Stimulated activated CD4-positive, alpha-beta T cell treated with anti-CD3 and anti-CD28 coated beads, Interleukin-12 subunit alpha, Interleukin-12 subunit beta, amount 100 ng/mL, for 24 hours (primary cell): ENCODE measurements around the gene ZNF736.
"Not testable (repeated sequence)": the region's sequence is repeated elsewhere in the genome, so short reads cannot be mapped to it uniquely, and the experiment has no call there.

Experiments used
- DNase-seq, 2 experiments: peaks; one replicate each; pipeline ENCODE4 v3.0.0-alpha.2; 2020; ENCODE audit warnings: low read depth in 2 of 2

ZNF736 gene

DNA sequence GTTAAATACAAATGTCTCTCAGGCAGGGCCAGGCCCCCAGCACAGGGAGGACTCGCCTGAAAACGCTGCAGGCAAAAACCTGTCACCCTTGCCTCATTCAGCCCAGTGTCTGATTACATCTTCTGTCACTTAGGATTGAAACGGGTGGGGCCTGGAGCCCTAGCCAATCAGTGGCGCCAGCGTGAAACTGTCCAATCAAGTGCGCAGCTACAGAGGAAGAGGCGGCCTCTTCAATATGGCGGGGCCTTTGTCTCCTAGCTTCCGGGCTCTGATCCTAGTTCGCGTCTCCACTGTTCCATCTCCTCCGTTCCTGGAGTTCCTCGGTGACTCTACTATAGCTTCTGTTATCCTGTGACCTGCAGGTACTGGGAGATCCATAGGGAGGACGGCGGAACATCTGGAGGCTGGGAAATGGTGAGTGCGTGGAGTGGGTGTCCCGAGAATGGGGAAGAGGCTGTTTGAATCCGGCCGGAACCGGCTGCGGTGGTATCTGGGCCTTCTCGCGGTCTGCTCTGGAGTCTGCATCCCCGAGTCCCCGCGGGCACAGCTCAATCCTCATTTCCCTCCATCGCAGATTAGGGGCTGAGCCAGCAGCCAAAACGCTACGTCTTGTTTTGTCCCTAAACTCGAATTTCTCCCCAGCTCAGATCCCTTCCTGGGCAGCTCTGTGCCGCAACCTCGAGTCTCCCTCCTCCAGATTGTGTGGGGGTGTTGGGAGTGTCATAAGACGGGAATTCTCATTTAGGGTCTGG is at the start of gene ZNF736:
Gene ZNF736 (plus strand): TSS at position 222 of the 752 bp plus-strand sequence. CDS start 190 bp downstream, at position 412.
- peak; percentile 76 to 77 for DNase-seq

DNA sequence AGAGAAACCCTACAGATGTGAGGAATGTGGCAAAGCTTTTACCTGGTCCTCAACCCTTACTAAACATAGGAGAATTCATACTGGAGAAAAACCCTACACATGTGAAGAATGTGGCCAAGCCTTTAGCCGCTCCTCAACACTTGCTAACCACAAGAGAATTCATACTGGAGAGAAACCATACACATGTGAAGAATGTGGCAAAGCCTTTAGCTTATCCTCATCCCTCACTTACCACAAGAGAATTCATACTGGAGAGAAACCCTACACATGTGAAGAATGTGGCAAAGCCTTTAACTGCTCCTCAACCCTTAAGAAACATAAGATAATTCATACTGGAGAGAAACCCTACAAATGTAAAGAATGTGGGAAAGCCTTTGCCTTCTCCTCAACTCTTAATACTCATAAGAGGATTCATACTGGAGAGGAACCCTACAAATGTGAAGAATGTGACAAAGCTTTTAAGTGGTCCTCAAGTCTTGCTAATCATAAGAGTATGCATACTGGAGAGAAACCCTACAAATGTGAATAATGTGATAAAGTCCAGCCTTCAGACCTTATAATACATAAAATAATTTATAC is 47.3 kb upstream of the ZNF736 start:
- DNase-seq, result no peak

DNA sequence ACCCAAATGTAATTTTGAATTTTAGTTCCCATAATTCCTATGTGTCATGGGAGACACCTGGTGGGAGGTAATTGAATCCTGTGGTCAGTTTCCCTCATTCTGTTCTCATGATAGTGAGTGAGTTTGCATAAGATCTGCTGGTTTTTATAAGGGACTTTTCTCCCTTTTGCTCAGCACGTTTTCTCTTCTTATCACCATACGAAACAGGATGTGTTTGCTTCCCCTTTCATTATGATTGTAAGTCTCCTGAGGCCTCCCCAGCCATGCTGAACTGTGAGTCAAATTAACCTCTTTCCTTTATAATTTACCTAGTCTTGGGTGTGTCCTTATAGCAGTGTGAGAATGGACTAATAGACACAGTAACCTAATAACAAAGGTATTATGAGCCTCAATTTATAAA is 36.1 kb upstream of the ZNF736 start:
- DNase-seq, result no peak

DNA sequence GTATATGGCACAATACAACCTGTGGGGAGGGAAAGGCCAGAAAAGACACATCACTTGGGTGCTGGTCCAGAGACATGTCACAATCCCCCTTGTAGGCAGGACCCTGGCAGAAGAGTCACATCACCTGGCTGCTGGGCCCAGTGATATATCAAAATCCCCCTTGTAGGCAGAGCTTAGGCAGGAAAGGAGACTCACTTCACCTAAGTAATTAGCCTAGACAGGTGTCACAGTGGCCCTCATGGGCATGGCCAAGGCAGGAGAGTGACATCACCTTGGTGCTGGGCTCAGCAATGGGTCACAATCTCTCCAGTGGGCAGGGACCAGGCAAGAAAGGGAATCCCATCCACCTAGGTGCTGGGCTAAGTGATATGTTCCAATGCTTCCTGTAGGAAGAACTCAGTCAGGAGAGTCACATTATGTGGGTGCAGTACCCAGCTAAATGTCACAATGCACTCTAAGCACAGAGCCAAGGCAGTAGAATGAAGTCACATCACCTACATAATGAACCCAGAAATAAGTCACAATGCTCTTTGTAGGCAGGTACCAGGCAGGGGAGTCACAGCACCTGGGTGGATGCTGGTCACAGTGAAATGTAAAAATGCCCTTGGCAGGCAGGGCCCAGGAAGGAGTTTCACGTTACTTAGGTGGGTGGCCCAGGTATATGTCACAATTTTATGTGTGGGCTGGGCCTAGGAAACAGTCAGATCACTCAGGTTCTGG is 18.9 kb upstream of the ZNF736 start:
- no peak for DNase-seq

DNA sequence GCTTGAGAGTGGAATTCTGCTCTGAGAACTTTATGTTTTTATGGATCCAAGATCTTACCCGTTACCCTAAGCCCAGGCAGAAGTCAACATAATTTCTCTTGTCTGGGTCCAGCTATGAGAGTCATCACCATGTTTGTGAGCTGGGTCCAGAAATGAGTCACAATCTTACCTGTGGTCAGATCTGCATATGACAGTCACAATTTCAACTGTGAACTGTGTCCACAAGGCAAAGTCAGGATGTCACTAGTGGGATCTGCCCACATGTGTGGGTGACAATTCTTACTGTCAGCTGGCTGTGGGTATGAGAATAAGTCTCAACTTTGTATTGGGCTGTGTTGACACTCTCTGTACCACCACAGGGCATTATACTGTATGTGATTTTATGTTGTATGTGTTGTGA is 16.3 kb upstream of the ZNF736 start:
- DNase-seq, result not testable (repeated sequence)

DNA sequence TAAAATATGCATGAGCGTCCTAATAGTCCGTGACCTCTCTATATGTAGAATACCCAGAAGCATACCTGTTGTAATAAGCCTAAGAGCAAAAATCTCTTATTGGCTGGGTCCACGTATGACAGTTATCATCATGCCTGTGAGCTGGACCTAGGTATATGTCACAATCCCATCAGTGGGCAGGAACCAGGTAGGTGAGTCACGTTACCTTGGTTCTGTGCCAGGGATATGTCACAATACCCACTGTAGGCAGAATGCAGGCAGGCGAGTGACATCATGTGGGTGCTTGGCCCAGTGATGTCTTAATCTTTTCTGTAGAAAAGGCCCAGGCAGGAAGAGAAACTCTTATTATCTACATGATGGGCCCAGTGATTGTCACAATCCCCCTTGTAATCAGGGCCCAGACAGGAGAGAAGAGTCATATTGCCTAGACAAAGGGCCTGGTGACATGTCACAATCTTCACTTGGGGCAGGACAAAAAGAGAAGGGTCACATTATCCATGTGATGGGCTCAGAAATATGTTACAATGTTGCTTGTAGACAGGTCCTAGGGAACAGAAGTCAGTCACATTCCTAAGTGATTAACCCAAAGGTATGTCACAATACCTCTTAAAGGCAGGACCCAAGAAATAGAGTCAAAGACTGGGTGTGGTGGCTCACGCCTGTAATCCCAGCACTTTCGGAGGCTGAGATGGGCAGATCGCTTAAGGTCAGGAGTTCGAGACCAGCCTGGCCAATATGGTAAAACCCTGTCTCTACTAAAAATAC is 12.9 kb upstream of the ZNF736 start:
- DNase-seq, result no peak

DNA sequence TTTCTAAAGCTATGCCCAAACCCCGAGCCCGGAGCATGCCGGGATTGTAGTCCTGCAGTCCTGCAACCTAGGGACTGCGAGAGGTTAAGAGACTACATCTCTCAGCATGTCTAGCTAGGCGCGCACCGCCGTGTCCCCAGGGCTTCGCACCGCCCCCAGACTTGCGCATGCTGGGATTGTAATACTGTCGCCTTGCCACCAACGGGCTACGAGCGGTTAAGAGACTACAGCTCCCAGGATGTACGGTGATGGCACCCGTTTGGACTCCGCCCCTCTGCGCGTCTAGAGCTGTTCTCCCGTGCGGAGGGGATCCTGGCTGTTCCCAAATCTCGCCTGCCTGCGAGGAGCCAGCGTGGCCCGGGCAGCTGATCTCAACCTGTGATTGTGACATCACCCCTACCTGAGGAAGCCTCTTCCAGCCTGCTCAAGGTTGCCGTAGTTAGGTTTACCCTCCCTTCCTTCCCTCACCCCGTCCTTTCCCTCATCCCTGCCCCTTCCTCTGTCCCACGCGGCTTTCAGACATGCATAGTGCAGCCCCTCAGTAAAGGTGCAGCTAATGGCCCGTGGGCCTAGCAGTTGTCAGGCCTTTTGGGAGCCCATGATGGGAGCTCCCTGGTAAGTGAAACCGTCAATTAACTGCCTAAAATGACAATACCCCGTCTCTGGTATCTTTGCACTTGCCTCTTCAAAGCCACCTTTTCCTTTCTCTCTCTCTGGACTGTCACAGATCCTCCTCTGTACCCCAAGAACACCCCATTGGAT is 6.3 kb upstream of the ZNF736 start:
- peak; percentile 83 to 88 for DNase-seq

DNA sequence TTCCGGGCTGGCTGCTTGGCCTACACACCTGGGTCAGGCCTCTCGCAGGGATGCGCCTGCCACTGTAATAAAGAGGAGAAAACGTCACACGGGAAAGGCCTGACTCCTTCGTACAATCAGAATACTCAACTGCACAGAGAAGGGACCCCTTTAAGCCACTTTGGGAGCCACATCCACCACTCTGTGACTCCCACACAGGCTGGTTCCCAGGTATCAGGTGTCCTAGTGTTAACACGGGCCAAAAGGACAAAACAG is 5.8 kb upstream of the ZNF736 start:
- no peak for DNase-seq

DNA sequence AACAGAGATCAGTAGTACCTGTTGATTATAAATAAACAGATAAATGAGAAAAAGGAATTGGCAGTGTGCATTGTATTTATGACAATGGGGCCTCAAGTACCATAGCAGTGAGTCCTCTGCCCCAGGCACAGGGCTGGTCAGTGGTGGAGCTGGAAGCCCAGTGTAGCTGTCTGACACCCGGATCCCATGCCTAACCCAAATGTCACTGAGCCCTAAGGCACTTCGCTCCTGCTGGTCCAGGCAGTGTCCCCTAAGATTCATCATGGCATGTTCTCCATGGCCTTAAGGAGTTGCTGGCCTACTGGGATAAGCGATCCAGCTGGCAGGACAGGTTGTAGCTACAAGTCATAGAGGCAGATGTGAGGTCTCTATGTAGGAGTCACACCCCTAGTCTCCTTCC is 3.3 kb upstream of the ZNF736 start:
- no peak for DNase-seq

DNA sequence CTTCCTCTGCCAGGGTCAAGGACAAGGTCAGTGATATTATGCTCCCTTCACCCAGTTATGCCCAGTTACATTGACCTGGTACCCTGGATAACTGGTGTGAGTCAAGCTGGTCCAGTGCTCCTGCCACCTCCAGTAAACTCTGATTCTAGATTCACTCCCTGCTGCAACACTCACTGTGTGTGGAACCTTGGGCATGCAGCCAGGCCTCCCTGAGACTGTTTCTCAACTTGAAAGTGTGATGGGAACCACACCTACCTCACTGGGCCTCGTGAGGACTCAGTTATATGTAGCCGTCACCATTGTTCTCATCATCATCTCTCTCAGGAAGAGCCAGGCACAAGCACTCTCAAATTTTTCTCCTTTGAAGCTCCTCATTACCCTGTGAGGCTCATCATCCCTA is 935 bp upstream of the ZNF736 start:
- no peak for DNase-seq

DNA sequence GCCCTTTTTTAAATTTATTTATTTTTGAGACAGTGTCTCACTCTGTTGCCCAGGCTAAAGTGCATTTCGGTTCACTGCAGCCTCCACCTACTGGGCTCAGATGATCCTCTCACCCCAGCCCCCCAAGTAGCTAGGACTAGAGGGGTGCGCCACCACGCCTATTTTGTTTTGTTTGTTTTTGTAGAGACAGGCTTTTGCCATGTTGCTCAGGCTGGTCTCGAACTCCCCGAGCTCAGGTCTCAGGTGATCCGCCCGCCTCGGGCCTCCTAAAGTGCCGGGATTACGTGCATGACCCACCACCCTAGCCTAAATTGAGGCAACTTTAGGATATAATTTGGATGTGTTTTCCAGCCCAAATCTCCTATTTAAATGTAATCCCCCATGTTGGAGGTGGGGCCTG is 805 bp downstream of the ZNF736 start:
- DNase-seq, result no peak

DNA sequence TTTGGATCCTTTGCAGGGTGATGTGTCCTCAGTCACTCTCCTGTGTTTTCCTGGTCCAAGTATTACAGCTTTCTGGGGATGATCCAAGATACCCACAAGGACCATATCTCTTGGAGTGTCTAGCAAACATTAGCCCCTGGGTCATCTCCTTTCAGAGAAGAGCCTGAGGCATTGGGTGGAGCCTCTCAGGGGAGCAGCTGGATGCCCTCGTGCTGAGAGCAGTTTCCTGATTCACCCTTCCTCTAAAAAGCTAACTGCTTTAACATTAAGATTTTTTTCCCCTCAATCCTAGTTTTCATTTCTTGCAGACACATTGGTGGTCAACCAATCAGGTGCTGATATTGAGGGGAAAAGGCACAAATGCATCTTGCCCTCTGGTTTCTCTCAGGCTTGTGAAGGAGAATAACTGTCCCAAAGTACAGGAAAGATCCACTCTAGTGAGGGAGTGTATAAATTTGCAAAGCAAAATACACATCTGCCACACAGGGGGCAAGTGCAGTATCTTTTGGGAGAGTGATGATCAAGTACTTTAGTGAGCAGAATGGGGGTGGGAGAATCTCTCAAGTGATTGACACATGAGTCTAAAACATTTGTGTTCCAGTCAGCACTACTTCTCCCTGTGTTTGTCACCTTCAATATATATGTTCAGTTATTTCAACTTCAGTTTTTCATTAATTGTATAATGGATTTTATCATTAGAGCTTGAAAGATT is 2.4 kb downstream of the ZNF736 start:
- not testable (repeated sequence) for DNase-seq

DNA sequence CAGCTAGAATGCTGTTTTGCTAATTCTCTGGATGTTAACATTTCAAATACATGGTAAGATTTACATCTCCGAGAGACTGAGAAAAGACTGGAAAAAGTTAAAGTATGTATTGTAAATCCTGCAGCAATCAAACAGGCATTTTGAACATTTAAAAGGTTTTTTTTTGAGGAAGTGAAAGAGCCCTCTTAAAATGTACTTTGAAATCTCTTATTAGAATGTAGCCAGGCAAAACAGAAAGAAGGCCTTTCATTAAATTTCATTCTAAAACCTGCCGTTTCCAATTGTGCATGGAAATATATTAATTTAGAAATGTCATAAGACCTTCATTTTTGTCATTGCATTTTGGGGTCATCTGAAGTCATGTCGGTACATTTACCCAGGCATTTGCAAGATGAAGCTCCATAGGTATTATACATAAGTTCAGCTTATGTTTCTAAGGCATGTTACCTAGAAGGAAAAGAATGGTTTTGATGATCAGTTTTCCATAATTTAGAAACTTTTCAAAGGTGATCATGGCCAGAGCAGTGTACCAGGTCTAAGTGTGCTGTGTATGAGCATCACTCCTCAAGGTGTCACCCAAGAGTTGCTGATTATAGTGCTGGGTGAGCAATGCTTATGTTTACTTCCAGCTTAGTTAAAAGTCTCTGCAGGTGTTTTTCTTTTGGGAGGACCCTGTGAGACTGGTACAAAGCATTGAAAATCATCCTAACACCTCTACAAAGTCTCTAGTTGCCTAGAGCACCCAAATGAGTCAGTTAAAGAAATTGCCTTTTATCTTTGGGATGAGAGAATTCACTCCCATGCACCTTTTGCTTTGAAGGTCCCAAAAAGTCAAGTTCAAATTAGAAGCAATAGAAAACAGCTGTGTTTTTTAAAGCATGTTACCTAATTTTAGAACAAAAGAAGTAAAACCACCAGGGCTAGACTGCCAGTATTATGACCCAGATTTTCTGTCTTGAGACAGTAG is 7.1 kb downstream of the ZNF736 start:
- no peak for DNase-seq

DNA sequence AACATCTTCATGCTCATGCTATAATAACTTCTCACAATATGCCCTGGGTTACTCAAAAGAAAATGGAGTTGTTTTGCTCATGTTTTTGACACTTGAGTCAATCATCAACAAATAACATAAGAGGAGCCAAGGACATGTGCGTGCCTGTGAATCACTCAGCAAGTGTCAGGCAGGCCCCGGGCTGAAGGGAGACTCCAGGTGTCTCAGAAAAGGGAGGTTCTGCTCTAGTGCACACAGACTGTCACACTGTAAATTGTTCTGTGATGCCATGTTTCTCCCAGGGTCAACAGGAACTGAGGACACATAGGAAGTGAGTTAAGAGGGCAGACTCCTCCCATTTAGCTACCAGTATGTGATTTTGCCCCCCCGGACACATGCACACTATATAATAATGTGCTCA is 10.4 kb downstream of the ZNF736 start:
- DNase-seq, result not testable (repeated sequence)

DNA sequence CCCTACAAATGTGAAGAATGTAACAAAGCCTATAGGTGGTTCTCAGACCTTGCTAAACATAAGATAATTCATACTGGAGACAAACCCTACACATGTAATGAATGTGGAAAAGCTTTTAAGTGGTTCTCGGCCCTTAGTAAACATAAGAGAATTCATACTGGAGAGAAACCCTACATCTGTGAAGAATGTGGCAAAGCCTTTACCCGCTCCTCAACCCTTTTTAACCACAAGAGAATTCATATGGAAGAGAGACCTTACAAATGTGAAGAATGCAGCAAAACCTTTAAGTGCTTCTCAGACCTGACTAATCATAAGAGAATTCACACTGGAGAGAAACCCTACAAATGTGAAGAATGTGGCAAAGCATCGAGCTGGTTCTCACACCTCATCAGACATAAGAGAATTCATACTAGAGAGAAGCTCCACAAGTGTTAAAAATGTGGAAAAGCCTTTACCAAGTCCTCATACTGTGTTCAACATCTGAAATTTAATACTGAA is 35.0 kb downstream of the ZNF736 start:
- not testable (repeated sequence) for DNase-seq

DNA sequence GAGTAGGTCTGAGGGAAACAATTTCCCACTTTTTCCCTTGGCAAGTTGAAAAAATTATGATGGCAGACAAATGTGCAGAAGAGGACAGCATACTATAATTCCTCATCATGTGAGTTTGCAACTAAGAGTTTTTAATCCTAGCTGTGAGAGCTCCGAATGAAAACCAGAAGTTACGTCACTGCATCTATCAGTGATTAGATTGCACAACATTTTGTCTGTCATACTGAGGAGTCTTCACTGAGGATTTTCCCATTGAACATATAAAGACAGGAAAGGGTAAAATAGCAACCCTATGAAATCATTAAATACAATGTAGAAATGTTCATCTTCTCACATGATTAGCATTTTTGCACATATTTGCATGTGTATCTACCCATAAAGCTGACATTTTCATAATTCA is 45.8 kb downstream of the ZNF736 start:
- DNase-seq, result no peak

DNA sequence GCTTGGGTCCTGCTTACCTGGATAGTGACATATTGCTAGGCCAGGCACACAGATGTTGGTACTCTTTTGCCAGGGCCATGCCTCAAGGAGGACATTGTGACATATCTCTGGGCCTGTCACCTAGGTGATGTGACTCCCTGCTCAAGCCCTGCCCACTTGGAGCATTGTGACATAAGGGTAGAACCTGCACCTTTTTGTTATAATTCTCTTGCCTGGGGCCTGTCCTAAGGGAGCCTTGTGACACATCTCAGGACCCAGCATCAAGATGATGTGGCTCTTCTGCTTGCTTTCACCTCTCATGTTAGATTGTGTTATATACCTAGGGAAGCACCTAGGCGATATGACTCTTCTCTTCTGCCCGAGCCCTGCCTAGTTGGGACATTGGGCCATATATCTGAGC is 57.4 kb downstream of the ZNF736 start:
- DNase-seq, result no peak

DNA sequence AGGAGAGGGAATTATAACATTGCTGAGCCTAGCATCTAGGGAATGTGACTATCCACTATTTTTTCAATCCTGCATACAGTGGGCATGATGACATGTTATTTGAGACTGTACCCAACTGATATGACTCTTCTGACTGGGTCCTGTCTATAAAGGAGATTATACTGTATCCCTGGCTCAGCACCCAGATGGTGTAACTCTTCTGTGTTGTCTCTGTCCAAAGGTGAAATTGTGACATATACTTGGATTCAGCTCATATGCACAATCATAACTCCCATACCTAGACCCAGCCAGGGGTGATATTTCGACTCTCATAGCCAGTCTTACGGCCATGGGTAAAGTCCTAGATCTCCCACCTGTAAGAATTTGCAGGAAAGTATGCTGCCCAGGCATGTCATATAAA is 59.3 kb downstream of the ZNF736 start:
- no peak for DNase-seq

DNA sequence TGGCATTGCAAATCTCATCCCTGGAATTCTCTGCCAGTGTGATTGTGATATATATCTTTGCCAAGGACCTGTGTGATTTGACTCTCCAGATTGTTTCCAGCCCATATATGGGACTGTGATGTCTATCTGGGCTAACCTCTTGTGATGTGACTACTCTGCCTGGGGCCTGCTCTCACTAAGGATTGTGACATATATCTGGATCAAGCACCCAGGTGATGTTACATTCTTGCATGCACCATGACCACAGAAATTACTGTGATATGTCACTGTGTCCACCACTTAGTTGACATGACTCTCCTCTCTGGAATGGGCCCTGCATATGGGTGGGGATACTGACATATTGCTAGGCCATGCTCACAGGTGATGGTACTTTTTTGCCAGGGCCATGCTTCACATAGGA is 86.6 kb downstream of the ZNF736 start:
- DNase-seq, result no peak
